Breast epithelium (tissue), 4 donors: ENCODE data around the gene B3GAT2. TPM values are rescaled to one million over a fixed set of nuclear protein-coding genes. Genes with fewer than 3 reads are reported as not detected.

Source experiments
- DNase-seq, 2 donors: peaks; one replicate each; pipeline ENCODE4 v3.0.0-alpha.2; 2019; ENCODE audit warnings: low spot score in 2 of 2
- H3K27ac ChIP-seq, 2 donors: fragments of 200-600 bp; sonication (generic) in 1 of 2; one replicate each; pipeline ENCODE4 v1.5.1; 2016 to 2019; ENCODE audit warnings: mild to moderate bottlenecking in 1 of 2
- H3K27me3 ChIP-seq, 2 donors: fragments of 200-600 bp; sonication (generic) in 1 of 2; one replicate each; pipeline versions ENCODE4 v1.5.1 to v1.6.0; 2017 to 2019; ENCODE audit warnings: control low read depth in 1 of 2, mild to moderate bottlenecking in 1 of 2
- H3K36me3 ChIP-seq: fragments of 200-600 bp; one replicate; pipeline ENCODE4 v1.5.1; 2019
- H3K4me1 ChIP-seq, 2 donors: fragments of 200-600 bp; sonication (generic); one replicate each; pipeline ENCODE4 v1.5.1; 2016 to 2019; ENCODE audit warnings: control low read depth in 1 of 2
- H3K4me3 ChIP-seq, 3 donors: fragments of 200-600 bp; sonication (generic); 1 replicate in 2 of 3; 2 replicates in 1 of 3; pipeline ENCODE4 v1.5.1; 2016 to 2019; ENCODE audit warnings: mild to moderate bottlenecking in 3 of 3, moderate library complexity in 2 of 3
- H3K9me3 ChIP-seq, 2 donors: fragments of 200-600 bp; sonication (generic) in 1 of 2; one replicate each; pipeline ENCODE4 v1.5.1; 2016 to 2019; ENCODE audit warnings: control low read depth in 1 of 2
- CTCF ChIP-seq, 3 donors: fragments of 450-650 bp; IDR thresholded peaks; one replicate each; pipeline ENCODE4 v1.5.1; 2016 to 2017; ENCODE audit warnings: antibody characterized with exemption in 3 of 3, mild to moderate bottlenecking in 3 of 3, moderate library complexity in 3 of 3
- POLR2A ChIP-seq: fragments of 450-650 bp; IDR thresholded peaks from one replicate; pipeline ENCODE4 v1.6.1; 2016; ENCODE audit warnings: antibody characterized with exemption, mild to moderate bottlenecking, moderate library complexity
- POLR2AphosphoS5 ChIP-seq, 3 donors: sonication (generic); formaldehyde crosslinking; IDR thresholded peaks; one replicate each; pipeline ENCODE4 v1.6.1; 2017; ENCODE audit warnings: antibody characterized with exemption in 3 of 3
- intact Hi-C: fragments of 100-400 bp; cut with DNase I; formaldehyde crosslinking; loops from one replicate; pipeline ENCODE4 v1.15.1; 2023; ENCODE audit warnings: low total_unique reads
- total RNA-seq, 3 donors: library from RNA; depleted of rRNA; stranded (reverse); fragments of >200 nt; gene quantifications; one replicate each; pipeline ENCODE4 v1.1.0, GENCODE V29; 2016

Gene B3GAT2
- total RNA-seq, 3 donors from 2014 or later = under 0.01 to 0.29 TPM; not detected in 1

GRCh38 chr6:70903665-70904452, 53.0 kb downstream of the B3GAT2 start:
- intact Hi-C loops = no loop called here
- H3K27ac ChIP-seq = no peak overlapping the region
- no peaks in the 10 kb centered on the region for H3K4me1 ChIP-seq

GRCh38 chr6:70901324-70901723, 55.5 kb downstream of the B3GAT2 start:
- no peak for DNase-seq
- Histone ChIP-seq H3K27me3 (no peaks in the 10 kb centered on the region), H3K9me3 (no peaks in the 10 kb centered on the region), H3K27ac (no peak overlapping the region), H3K4me1 (no peaks in the 10 kb centered on the region), H3K36me3 (no peaks in the 10 kb centered on the region), H3K4me3 (no peak overlapping the region)
- TF ChIP-seq POLR2A = no peak
- TF ChIP-seq CTCF (IDR thresholded peaks at IDR 0.05) = no peak
- TF ChIP-seq POLR2AphosphoS5 (IDR thresholded peaks at IDR 0.05) = no peak
- intact Hi-C loops = no loop called here

More at GRCh38 chr6:70903665-70904452, 53.0 kb downstream of the B3GAT2 start:
- no peaks in the 10 kb centered on the region for H3K36me3 ChIP-seq
- H3K4me3 ChIP-seq = no peak overlapping the region
- no peak for DNase-seq
- H3K9me3 ChIP-seq = no peaks in the 10 kb centered on the region
- no peak for TF ChIP-seq POLR2AphosphoS5 (IDR thresholded peaks at IDR 0.05)
- no peak for TF ChIP-seq POLR2A
- TF ChIP-seq CTCF (IDR thresholded peaks at IDR 0.05) = no peak
- H3K27me3 ChIP-seq = no peaks in the 10 kb centered on the region

GRCh38 chr6:70900047-70900446, 56.8 kb downstream of the B3GAT2 start:
- Histone ChIP-seq H3K4me3 (no peak overlapping the region), H3K4me1 (no peaks in the 10 kb centered on the region), H3K27ac (no peak overlapping the region), H3K9me3 (no peaks in the 10 kb centered on the region), H3K36me3 (no peaks in the 10 kb centered on the region), H3K27me3 (no peaks in the 10 kb centered on the region)
- no peak for TF ChIP-seq POLR2A
- no peak for TF ChIP-seq POLR2AphosphoS5 (IDR thresholded peaks at IDR 0.05)
- no peak for TF ChIP-seq CTCF (IDR thresholded peaks at IDR 0.05)
- DNase-seq = no peak
- intact Hi-C loops = no loop called here

- peaks cover 0 to 5% of the 10 kb centered on the region in 2 donors for H3K27me3 ChIP-seq
- no peak overlapping the region for H3K27ac ChIP-seq
- no peak for DNase-seq
- no peaks in the 10 kb centered on the region for H3K36me3 ChIP-seq
- TF ChIP-seq POLR2AphosphoS5 (IDR thresholded peaks at IDR 0.05) (no peak), POLR2A (no peak), CTCF (IDR thresholded peaks at IDR 0.05) (no peak)
- no peak overlapping the region for H3K4me3 ChIP-seq
- intact Hi-C loops = no loop called here
- no peaks in the 10 kb centered on the region for H3K4me1 ChIP-seq
- no peaks in the 10 kb centered on the region for H3K9me3 ChIP-seq
Observed at GRCh38 chr6:70894001-70894400, 62.9 kb downstream of the B3GAT2 start.

GRCh38 chr6:70889270-70889669, 67.6 kb downstream of the B3GAT2 start:
- peaks cover 0 to 5% of the 10 kb centered on the region in 2 donors for H3K27me3 ChIP-seq
- DNase-seq = no peak
- intact Hi-C loops = no loop called here
- no peaks in the 10 kb centered on the region for H3K36me3 ChIP-seq
- H3K27ac ChIP-seq = no peak overlapping the region
- H3K4me1 ChIP-seq = no peaks in the 10 kb centered on the region
- no peak overlapping the region for H3K4me3 ChIP-seq
- no peaks in the 10 kb centered on the region for H3K9me3 ChIP-seq
- no peak for TF ChIP-seq POLR2A
- no peak for TF ChIP-seq CTCF (IDR thresholded peaks at IDR 0.05)
- no peak for TF ChIP-seq POLR2AphosphoS5 (IDR thresholded peaks at IDR 0.05)
